Measurements from ENCODE around the gene SH3BP5L. TPM values are rescaled to one million over a fixed set of nuclear protein-coding genes. Genes with fewer than 3 reads are reported as not detected.

Gene SH3BP5L
- total RNA-seq, 3 donors from 2014 or later, result 27.2 to 31.0 (median 29.3) TPM

- intact Hi-C loops (cut with DNase I, micrococcal nuclease), result no loop called here
- H3K4me1 ChIP-seq (ENCODE audit: low read depth), result no peaks in the 10 kb centered on the region
- no peak for ATAC-seq
- TF ChIP-seq CTCF (IDR thresholded peaks at IDR 0.05), result no peak
- H3K36me3 ChIP-seq (ENCODE audit: low read depth), result peaks cover 11% of the 10 kb centered on the region
- H3K9me3 ChIP-seq, result no peaks in the 10 kb centered on the region
- no peak for DNase-seq
- no peak overlapping the region for H3K4me3 ChIP-seq
Measured at GRCh38 chr1:248814351-248814750, 11.4 kb downstream of the SH3BP5L start.

GRCh38 chr1:248813546-248813945 lies 12.2 kb downstream of the SH3BP5L start:
- Histone ChIP-seq H3K4me3 (no peak overlapping the region), H3K9me3 (no peaks in the 10 kb centered on the region), H3K4me1 (ENCODE audit: low read depth) (no peaks in the 10 kb centered on the region), H3K36me3 (ENCODE audit: low read depth) (peaks cover 11% of the 10 kb centered on the region)
- DNase-seq, result no peak
- intact Hi-C loops (cut with DNase I, micrococcal nuclease), result no loop called here
- no peak for ATAC-seq
- no peak for TF ChIP-seq CTCF (IDR thresholded peaks at IDR 0.05)

- peaks cover 11% of the 10 kb centered on the region for H3K36me3 ChIP-seq (ENCODE audit: low read depth)
Measured at GRCh38 chr1:248812736-248813425, 12.8 kb downstream of the SH3BP5L start.

GRCh38 chr1:248811514-248812490 lies 13.9 kb downstream of the SH3BP5L start:
- Histone ChIP-seq H3K9me3 (no peaks in the 10 kb centered on the region), H3K36me3 (ENCODE audit: low read depth) (peaks cover 11% of the 10 kb centered on the region), H3K4me1 (ENCODE audit: low read depth) (peaks cover 2% of the 10 kb centered on the region), H3K4me3 (no peak overlapping the region)
- TF ChIP-seq CTCF (IDR thresholded peaks at IDR 0.05), result no peak
- intact Hi-C loops (cut with DNase I, micrococcal nuclease), result no loop called here
- DNase-seq, result peak in 1 of 3 donors; percentile 22
- ATAC-seq, result peak; percentile 42

More at GRCh38 chr1:248812736-248813425, 12.8 kb downstream of the SH3BP5L start:
- Histone ChIP-seq H3K4me3 (no peak overlapping the region), H3K9me3 (no peaks in the 10 kb centered on the region), H3K4me1 (ENCODE audit: low read depth) (no peaks in the 10 kb centered on the region)
- ATAC-seq (no peak), DNase-seq (peak in 1 of 3 donors; percentile 14)
- intact Hi-C loops (cut with DNase I, micrococcal nuclease), result no loop called here
- no peak for TF ChIP-seq CTCF (IDR thresholded peaks at IDR 0.05)

GRCh38 chr1:248810727-248811513 lies 14.8 kb downstream of the SH3BP5L start:
- DNase-seq (peak in 2 of 3 donors; percentile 35 to 51), ATAC-seq (no peak)
- no peak for TF ChIP-seq CTCF (IDR thresholded peaks at IDR 0.05)
- no peaks in the 10 kb centered on the region for H3K9me3 ChIP-seq
- intact Hi-C loops (cut with DNase I, micrococcal nuclease), result no loop called here
- H3K36me3 ChIP-seq (ENCODE audit: low read depth), result peaks cover 11% of the 10 kb centered on the region
- peaks cover 11% of the 10 kb centered on the region for H3K4me1 ChIP-seq (ENCODE audit: low read depth)
- no peak overlapping the region for H3K4me3 ChIP-seq
